GM20000 (cell line): ENCODE results near the gene GZMH.

Experiments
- DNase-seq: peaks from one replicate; pipeline ENCODE4 v3.0.0; 2012; ENCODE audit warnings: low spot score
- CTCF ChIP-seq: IDR thresholded peaks from 2 replicates; pipeline ENCODE4 v1.5.1; 2012; ENCODE audit warnings: mild to moderate bottlenecking, control low read depth; ENCODE audit errors: extremely low read depth, missing control alignments

Gene GZMH

GRCh38 chr14:24632336-24632735 lies 22.9 kb upstream of the GZMH start:
- DNase-seq = no peak

GRCh38 chr14:24631749-24632335 lies 22.4 kb upstream of the GZMH start:
- TF ChIP-seq CTCF = no peak

More at GRCh38 chr14:24632336-24632735, 22.9 kb upstream of the GZMH start:
- TF ChIP-seq CTCF = no peak

GRCh38 chr14:24630872-24631477 lies 21.5 kb upstream of the GZMH start:
- no peak for TF ChIP-seq CTCF
- DNase-seq = no peak

More at GRCh38 chr14:24631749-24632335, 22.4 kb upstream of the GZMH start:
- DNase-seq = no peak

- TF ChIP-seq CTCF = no peak
- DNase-seq = no peak
Measured at GRCh38 chr14:24630087-24630871, 20.8 kb upstream of the GZMH start.

- no peak for DNase-seq
- no peak for TF ChIP-seq CTCF
Measured at GRCh38 chr14:24629521-24629920, 20.0 kb upstream of the GZMH start.

GRCh38 chr14:24613747-24614146 lies 4.3 kb upstream of the GZMH start:
- no peak for DNase-seq
- TF ChIP-seq CTCF = no peak

- peak; percentile 20 for DNase-seq
- no peak for TF ChIP-seq CTCF
Measured at GRCh38 chr14:24613241-24613640, 3.8 kb upstream of the GZMH start.
